ENCODE data around the gene PRPF31. TPM values are rescaled to one million over a fixed set of nuclear protein-coding genes. Genes with fewer than 3 reads are reported as not detected.

The PRPF31 gene
- polyA plus RNA-seq, 1 donor (not counting 4 experiments of a cell fraction or from before 2014, with no cell fraction given), result 42.2 TPM

GRCh38 chr19:54149021-54149812 lies 33.7 kb downstream of the PRPF31 start:
- no peak for FAIRE-seq
- H4K20me1 ChIP-seq (ENCODE audit: control insufficient read depth, extremely low read depth, insufficient read depth, low read length), result peaks cover 4% of the 10 kb centered on the region
- dilution Hi-C loops (cut with MboI; ENCODE audit: extremely low pct_ligation_motif_present, low sequenced_read_pairs), result no loop called here

GRCh38 chr19:54151362-54152035 lies 35.9 kb downstream of the PRPF31 start:
- Histone ChIP-seq H3K27ac (ENCODE audit: control insufficient read depth, insufficient read depth, low read length) (no peak overlapping the region), H3K79me2 (ENCODE audit: control insufficient read depth, insufficient read depth, low read length) (no peaks in the 10 kb centered on the region), H3K9me1 (ENCODE audit: control insufficient read depth, extremely low read depth, insufficient read depth, low read length) (no peaks in the 10 kb centered on the region), H4K20me1 (ENCODE audit: control insufficient read depth, extremely low read depth, insufficient read depth, low read length) (peaks cover 9% of the 10 kb centered on the region), H2AFZ (ENCODE audit: control insufficient read depth, low read length) (no peak overlapping the region), H3K9ac (ENCODE audit: control insufficient read depth, extremely low read depth, insufficient read depth, low read length) (no peak overlapping the region), H3K27me3 (ENCODE audit: control insufficient read depth, extremely low read depth, insufficient read depth, low read length) (no peaks in the 10 kb centered on the region), H3K36me3 (ENCODE audit: control insufficient read depth in 2 of 2, extremely low read depth in 1 of 2, insufficient read depth in 2 of 2, low read length in 2 of 2) (peaks cover 44 to 59% of the 10 kb centered on the region in 2 experiments), H3K4me1 (ENCODE audit: control insufficient read depth, extremely low read depth, insufficient read depth, low read length) (no peaks in the 10 kb centered on the region), H3K4me2 (ENCODE audit: control insufficient read depth, extremely low read depth, insufficient read depth, low read depth, low read length) (no peak overlapping the region), H3K4me3 (ENCODE audit: control insufficient read depth in 2 of 3, extremely low read depth in 1 of 3, insufficient read depth in 2 of 3, low read depth in 1 of 3, low read length in 3 of 3) (no peak overlapping the region), H3K9me3 (ENCODE audit: control insufficient read depth, low read depth, low read length) (no peaks in the 10 kb centered on the region)
- dilution Hi-C loops (cut with MboI; ENCODE audit: extremely low pct_ligation_motif_present, low sequenced_read_pairs), result no loop called here
- DNase-seq (ENCODE audit: low read depth, low spot score) (no peak), FAIRE-seq (no peak)
- TF ChIP-seq CTCF (optimal IDR thresholded peaks at IDR 0.05 in 1 of 3, IDR thresholded peaks at IDR 0.05 in 1 of 3, conservative IDR thresholded peaks at IDR 0.05 in 1 of 3; ENCODE audit: extremely low read depth in 1 of 3, insufficient read depth in 2 of 3, low read length in 3 of 3) (no peak), EZH2 (IDR thresholded peaks at IDR 0.05; ENCODE audit: low read length) (no peak)

More at GRCh38 chr19:54149021-54149812, 33.7 kb downstream of the PRPF31 start:
- Histone ChIP-seq H3K4me1 (ENCODE audit: control insufficient read depth, extremely low read depth, insufficient read depth, low read length) (no peaks in the 10 kb centered on the region), H3K4me2 (ENCODE audit: control insufficient read depth, extremely low read depth, insufficient read depth, low read depth, low read length) (no peak overlapping the region), H3K36me3 (ENCODE audit: control insufficient read depth in 2 of 2, extremely low read depth in 1 of 2, insufficient read depth in 2 of 2, low read length in 2 of 2) (peaks cover 50 to 63% of the 10 kb centered on the region in 2 experiments), H3K4me3 (ENCODE audit: control insufficient read depth in 2 of 3, extremely low read depth in 1 of 3, insufficient read depth in 2 of 3, low read depth in 1 of 3, low read length in 3 of 3) (no peak overlapping the region), H2AFZ (ENCODE audit: control insufficient read depth, low read length) (no peak overlapping the region), H3K9ac (ENCODE audit: control insufficient read depth, extremely low read depth, insufficient read depth, low read length) (no peak overlapping the region), H3K79me2 (ENCODE audit: control insufficient read depth, insufficient read depth, low read length) (no peaks in the 10 kb centered on the region), H3K27me3 (ENCODE audit: control insufficient read depth, extremely low read depth, insufficient read depth, low read length) (no peaks in the 10 kb centered on the region), H3K9me3 (ENCODE audit: control insufficient read depth, low read depth, low read length) (no peaks in the 10 kb centered on the region), H3K9me1 (ENCODE audit: control insufficient read depth, extremely low read depth, insufficient read depth, low read length) (no peaks in the 10 kb centered on the region), H3K27ac (ENCODE audit: control insufficient read depth, insufficient read depth, low read length) (no peak overlapping the region)
- no peak for DNase-seq (ENCODE audit: low read depth, low spot score)
- no peak for TF ChIP-seq EZH2 (IDR thresholded peaks at IDR 0.05; ENCODE audit: low read length)
- no peak for TF ChIP-seq CTCF (optimal IDR thresholded peaks at IDR 0.05 in 1 of 3, IDR thresholded peaks at IDR 0.05 in 1 of 3, conservative IDR thresholded peaks at IDR 0.05 in 1 of 3; ENCODE audit: extremely low read depth in 1 of 3, insufficient read depth in 2 of 3, low read length in 3 of 3)

All from keratinocyte (primary cell).